HG03039 (cell line): ENCODE data around the gene PSD.
A peak's percentile ranks its signal among the peaks of the same experiment; 100 is the strongest.

Experiments used
- ATAC-seq: cut with Tn5 transposase; IDR thresholded peaks from one replicate; pipeline ENCODE4 v1.9.1; 2021; ENCODE audit warnings: mild to moderate bottlenecking, moderate library complexity; ENCODE audit not compliant: unreplicated experiment

Gene PSD

GRCh38 chr10:102421507-102421756 is 2.8 kb upstream of the PSD start:
- no peak for ATAC-seq

- peak; percentile 66 for ATAC-seq
These were observed 2.3 kb upstream of the PSD start, which contains the start of gene FBXL15 for GRCh38 chr10:102420714-102421506. Gene FBXL15 (plus strand): TSS chr10:102420836. CDS start chr10:102421130, 294 bp downstream.

DNA sequence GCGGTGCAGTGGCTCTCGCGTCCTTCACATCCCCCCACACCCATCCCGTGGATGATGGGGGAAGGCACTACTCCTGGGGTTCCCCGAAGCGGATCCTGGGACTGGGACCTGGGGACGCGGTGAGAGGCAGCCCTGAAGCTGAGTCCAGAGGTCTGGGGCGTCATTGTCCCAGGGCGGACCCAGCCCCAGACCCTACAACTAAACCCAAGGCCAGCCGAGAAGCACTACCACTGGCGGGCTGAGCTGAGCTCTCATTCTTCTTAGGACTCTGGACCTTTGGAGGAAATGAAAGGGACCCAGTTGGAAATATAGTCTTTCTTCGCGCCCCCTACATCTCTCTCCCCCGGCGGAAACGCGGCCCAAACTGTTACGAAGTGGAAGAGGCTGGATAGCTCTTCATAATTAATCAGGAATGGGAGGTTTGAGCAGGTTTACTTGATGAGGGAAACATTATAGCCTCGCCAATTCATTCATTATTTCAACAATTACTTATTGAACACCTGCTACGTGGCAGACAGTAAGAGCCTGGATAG is 1.7 kb upstream of the PSD start:
- no peak for ATAC-seq

- ATAC-seq: no peak
These were observed 940 bp upstream of the PSD start for GRCh38 chr10:102419269-102420180.

GRCh38 chr10:102416695-102417094 is 1.9 kb downstream of the PSD start:
- ATAC-seq: no peak

- ATAC-seq: no peak
These were observed 2.3 kb downstream of the PSD start for GRCh38 chr10:102416283-102416682.

- ATAC-seq: no peak
These were observed 3.8 kb downstream of the PSD start for GRCh38 chr10:102414749-102415148.

- no peak for ATAC-seq
These were observed 4.6 kb downstream of the PSD start for GRCh38 chr10:102413806-102414561.

- no peak for ATAC-seq
These were observed 5.4 kb downstream of the PSD start for GRCh38 chr10:102413053-102413705.

GRCh38 chr10:102412293-102412692 is 6.3 kb downstream of the PSD start:
- no peak for ATAC-seq

GRCh38 chr10:102411341-102412255 is 7.0 kb downstream of the PSD start:
- no peak for ATAC-seq

DNA sequence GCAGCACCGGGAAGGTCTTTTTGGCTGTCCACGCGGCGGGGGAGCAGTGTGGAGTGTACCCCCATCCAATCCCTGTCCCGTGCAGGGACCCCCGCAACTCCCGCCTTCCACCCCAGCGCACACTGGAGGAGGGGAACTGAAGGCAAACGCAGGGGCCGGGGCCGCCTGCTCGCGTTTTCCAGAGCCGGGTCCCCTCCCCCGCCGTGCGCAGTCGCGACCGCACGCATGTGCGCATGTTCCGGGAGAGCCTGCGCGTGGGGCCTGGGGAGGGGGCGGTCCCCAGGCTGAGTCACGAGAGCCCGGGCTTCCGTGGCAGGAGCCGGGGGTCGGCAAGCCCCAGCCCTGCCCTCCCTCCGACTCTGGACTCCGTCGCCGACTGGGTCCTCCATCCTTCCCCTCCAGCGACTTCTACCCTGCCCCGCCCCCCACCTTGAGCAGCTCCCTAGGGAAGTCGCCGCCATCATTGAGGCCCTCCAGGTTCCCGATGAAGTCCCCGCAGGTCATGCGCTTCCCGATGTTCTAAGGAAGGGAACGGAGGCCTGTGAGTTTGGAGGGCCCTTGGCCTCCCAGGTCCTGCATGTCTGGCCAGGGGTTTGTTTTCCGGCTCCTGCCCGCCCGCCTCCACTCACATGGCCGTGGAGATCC is 8.0 kb downstream of the PSD start:
- ATAC-seq: no peak

- ATAC-seq: no peak
These were observed 8.8 kb downstream of the PSD start for GRCh38 chr10:102409604-102410428.

GRCh38 chr10:102408728-102409603 is 9.6 kb downstream of the PSD start:
- ATAC-seq: no peak

GRCh38 chr10:102408131-102408727 is 10.4 kb downstream of the PSD start:
- ATAC-seq: no peak

DNA sequence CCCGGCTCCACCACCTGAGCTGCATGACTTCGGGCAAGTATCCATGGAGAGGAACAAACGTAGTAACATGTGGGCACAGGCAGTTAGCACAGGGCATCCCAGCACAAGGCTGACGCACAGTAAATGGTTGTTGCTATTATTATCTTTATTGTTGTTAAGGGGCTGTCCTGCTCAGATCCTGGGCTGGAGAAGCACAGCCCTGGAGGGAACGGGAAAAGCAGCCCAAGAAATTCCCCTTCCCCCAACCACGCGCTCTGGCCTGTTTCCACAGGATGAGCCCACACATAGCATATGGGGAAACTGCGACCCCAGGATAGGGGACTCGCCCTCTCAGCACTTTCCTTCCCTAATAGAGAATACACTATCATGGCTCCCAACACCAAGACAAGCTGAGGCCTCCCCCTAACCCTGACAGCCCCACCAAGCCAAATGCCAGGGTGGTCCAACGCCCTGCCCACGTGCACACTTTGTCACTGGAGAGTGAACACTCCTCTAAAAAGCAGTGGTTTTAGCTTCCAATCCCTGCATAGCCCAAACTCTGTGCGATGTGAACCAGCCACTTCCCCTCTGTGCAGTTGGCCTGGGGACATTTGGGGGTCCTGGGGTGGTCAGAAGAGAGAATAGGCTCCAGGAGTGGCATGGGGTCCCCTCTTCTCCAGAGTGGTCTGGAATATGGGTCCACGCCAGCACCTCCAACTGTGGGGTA is 11.0 kb downstream of the PSD start:
- no peak for ATAC-seq
